Thoracic aorta (tissue), 2 donors: Measurements from ENCODE around the gene PLCH1. TPM values are rescaled to one million over a fixed set of nuclear protein-coding genes. Genes with fewer than 3 reads are reported as not detected.

Experiments used
- ATAC-seq: fragments of 150-250 bp; one replicate; pipeline ENCODE4 v1.8.0; 2017; ENCODE audit warnings: low read depth; ENCODE audit not compliant: insufficient number of reproducible peaks, low FRiP score
- DNase-seq: peaks from one replicate; pipeline ENCODE4 v3.0.0-alpha.2; 2020; ENCODE audit warnings: low spot score
- H3K27ac ChIP-seq, 2 donors: fragments of 200-600 bp; sonication (generic); 1 replicate in 1 of 2; 2 replicates in 1 of 2; pipeline ENCODE4 v1.5.1; 2016; ENCODE audit warnings: mild to moderate bottlenecking in 2 of 2, moderate library complexity in 2 of 2
- H3K27me3 ChIP-seq: fragments of 200-600 bp; sonication (generic); replicated peaks from 2 replicates; pipeline ENCODE4 v1.6.0; 2016; ENCODE audit warnings: mild to moderate bottlenecking; ENCODE audit not compliant: insufficient read depth
- H3K36me3 ChIP-seq: fragments of 200-600 bp; sonication (generic); one replicate; pipeline ENCODE4 v1.5.1; 2016
- H3K4me1 ChIP-seq, 2 donors: fragments of 200-600 bp; sonication (generic); 1 replicate in 1 of 2; 2 replicates in 1 of 2; pipeline versions ENCODE4 v1.5.1 to v1.6.0; 2016; ENCODE audit warnings: low read depth in 2 of 2, mild to moderate bottlenecking in 1 of 2; ENCODE audit not compliant: control insufficient read depth in 1 of 2
- H3K4me3 ChIP-seq: fragments of 200-600 bp; sonication (generic); 2 replicates; pipeline ENCODE4 v1.5.1; 2016; ENCODE audit warnings: mild to moderate bottlenecking
- H3K9me3 ChIP-seq: fragments of 200-600 bp; sonication (generic); 2 replicates; pipeline ENCODE4 v1.5.1; 2016
- total RNA-seq, 2 donors: library from RNA; depleted of rRNA; stranded (reverse); fragments of >200 nt; gene quantifications; one replicate each; pipeline versions ENCODE4 v1.1.0 to v1.2.3, GENCODE V29; 2016
- TF ChIP-seq, protein P1 (sequence below): fragments of 200-600 bp; sonication (generic); IDR thresholded peaks from one replicate; pipeline ENCODE4 v1.5.1; 2019; ENCODE audit warnings: antibody characterized with exemption

PLCH1 gene
- total RNA-seq, 2 donors from 2014 or later = 0.28 TPM; not detected in 1

DNA sequence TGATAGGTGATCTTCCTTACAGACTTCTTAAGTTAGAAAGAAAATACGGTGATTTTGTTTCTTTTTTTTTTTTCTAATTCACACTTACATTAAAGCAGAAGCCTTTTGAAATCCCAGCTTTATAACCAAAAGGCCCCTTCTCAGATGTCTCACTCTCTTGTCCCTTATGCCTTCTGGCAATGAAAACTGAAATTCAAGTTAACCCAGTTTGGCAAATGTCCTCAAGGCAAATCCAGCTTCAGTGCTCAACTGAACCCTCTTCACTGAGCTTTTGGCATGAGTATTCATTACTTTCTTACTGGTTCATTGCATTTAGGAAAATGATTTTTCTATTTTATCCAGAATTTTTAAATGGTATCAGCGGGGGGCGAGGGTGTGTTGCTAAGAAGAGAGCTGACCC, 17.0 kb downstream of the PLCH1 start:
- H3K9me3 ChIP-seq = no peaks in the 10 kb centered on the region
- no peaks in the 10 kb centered on the region for H3K27me3 ChIP-seq
- H3K4me3 ChIP-seq = no peak overlapping the region
- DNase-seq (no peak), ATAC-seq (no peak)
- TF ChIP-seq, protein P1, sequence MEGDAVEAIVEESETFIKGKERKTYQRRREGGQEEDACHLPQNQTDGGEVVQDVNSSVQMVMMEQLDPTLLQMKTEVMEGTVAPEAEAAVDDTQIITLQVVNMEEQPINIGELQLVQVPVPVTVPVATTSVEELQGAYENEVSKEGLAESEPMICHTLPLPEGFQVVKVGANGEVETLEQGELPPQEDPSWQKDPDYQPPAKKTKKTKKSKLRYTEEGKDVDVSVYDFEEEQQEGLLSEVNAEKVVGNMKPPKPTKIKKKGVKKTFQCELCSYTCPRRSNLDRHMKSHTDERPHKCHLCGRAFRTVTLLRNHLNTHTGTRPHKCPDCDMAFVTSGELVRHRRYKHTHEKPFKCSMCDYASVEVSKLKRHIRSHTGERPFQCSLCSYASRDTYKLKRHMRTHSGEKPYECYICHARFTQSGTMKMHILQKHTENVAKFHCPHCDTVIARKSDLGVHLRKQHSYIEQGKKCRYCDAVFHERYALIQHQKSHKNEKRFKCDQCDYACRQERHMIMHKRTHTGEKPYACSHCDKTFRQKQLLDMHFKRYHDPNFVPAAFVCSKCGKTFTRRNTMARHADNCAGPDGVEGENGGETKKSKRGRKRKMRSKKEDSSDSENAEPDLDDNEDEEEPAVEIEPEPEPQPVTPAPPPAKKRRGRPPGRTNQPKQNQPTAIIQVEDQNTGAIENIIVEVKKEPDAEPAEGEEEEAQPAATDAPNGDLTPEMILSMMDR = no peak
- no peaks in the 10 kb centered on the region for H3K36me3 ChIP-seq
- H3K27ac ChIP-seq = no peak overlapping the region
- H3K4me1 ChIP-seq = no peaks in the 10 kb centered on the region

DNA sequence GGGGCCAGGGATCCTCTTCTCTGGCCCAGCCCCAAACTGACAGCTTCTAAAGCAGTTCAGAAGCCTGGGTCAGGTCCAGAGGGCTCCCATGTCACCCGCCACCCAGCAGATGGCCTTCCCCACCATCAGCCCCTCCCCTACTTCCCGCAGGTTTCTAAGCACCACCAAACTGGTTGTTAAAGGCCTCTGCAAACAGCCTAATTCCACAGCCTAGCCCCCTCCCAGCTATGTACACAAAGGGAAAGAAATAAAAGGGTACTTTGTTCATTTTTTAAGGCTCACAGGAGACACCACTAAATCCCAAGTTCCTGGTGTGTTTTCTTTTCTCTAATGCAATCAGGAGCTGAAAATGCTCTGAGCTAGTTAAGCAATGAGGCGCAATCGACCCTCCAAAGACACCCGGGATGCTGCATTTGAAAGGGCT, 30.6 kb downstream of the PLCH1 start:
- ATAC-seq (no peak), DNase-seq (no peak)
- H3K4me3 ChIP-seq = no peak overlapping the region
- H3K4me1 ChIP-seq = no peaks in the 10 kb centered on the region
- no peaks in the 10 kb centered on the region for H3K27me3 ChIP-seq
- TF ChIP-seq, protein P1 = no peak
- H3K9me3 ChIP-seq = peaks cover 11% of the 10 kb centered on the region
- H3K36me3 ChIP-seq = no peaks in the 10 kb centered on the region
- no peak overlapping the region for H3K27ac ChIP-seq

DNA sequence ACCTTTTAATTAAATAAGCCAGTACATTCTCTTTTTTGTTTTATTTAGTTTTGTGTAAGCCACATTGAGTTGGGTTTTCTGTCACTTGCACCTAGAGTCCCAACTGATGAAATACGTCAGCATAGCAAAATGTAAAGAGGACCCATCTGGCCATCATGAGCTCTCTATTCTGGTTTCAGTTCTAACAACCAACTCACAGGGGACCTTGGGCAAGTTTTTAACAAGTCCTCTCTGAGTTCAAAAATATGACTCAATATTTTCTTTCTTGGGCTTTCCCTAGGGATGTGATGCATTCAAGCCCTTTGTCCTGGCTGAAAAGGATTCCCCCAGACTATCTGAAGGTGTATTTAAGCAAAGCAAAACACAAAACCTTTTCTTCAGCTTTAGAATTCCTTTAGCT, 32.9 kb downstream of the PLCH1 start:
- Histone ChIP-seq H3K27ac (no peak overlapping the region), H3K36me3 (no peaks in the 10 kb centered on the region), H3K27me3 (no peaks in the 10 kb centered on the region), H3K4me3 (no peak overlapping the region), H3K4me1 (no peaks in the 10 kb centered on the region), H3K9me3 (peaks cover 1% of the 10 kb centered on the region)
- DNase-seq (no peak), ATAC-seq (no peak)
- TF ChIP-seq, protein P1 = no peak

DNA sequence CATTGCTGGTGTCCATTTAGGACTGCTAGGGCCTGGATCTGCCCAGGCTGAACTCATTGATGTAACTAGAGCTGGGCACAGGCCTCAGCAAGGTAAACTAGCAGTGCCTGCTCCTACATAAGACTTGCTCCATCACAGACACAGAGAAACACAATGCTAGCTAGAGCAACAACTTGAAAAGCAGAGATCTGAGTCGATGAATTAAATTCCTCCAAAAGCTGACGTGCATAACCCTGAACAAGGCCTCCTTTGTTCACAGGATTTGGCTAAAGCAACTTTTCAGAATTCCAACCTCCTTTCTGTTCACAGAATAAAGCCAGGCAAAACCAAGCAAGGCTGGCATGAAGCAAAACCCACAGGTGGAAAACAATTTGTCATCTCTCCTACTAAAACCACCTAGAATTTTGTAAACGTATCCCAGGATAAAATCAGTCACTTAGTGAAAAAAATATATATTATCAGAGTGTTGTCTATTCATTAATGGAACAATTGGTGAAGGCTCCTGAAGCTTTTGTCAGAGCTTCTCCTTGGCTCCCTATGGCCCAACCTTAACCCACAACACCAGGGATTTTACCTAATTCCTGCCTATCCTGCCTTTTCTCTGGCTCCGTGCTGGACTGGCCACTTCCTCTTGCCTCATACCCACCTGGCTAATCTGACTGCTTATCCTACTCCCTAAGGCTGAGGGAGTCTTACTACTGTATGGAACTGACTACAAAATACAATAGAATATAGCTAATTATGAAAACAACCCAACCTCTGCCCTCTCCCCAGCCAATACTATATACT, 39.9 kb downstream of the PLCH1 start:
- H3K27ac ChIP-seq = no peak overlapping the region
- ATAC-seq = no peak

DNA sequence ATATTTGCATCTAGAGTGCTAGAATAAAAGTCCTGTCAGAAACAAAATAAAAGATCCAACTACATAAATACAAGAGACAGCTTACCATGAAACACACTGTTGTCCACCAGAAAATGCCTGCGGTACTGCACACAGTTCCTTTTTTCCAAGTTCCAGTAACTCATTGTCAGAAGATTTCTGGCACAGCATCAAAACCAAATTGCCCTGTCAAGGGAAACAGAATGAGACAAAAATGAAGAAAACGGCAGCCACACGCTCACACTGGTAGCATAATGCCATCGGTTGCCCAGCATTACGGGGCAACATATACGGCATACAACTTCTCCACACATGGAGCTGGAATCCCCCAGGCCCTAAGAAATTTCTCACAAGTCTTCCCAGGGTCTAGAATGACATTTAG, 40.8 kb downstream of the PLCH1 start:
- Histone ChIP-seq H3K27me3 (no peaks in the 10 kb centered on the region), H3K9me3 (no peaks in the 10 kb centered on the region), H3K36me3 (no peaks in the 10 kb centered on the region), H3K4me1 (no peaks in the 10 kb centered on the region), H3K27ac (no peak overlapping the region), H3K4me3 (no peak overlapping the region)
- TF ChIP-seq, protein P1 = no peak
- DNase-seq (no peak), ATAC-seq (no peak)

More for the DNA sequence above, 39.9 kb downstream of the PLCH1 start:
- no peaks in the 10 kb centered on the region for H3K9me3 ChIP-seq
- no peaks in the 10 kb centered on the region for H3K27me3 ChIP-seq
- no peak for DNase-seq
- H3K4me1 ChIP-seq = no peaks in the 10 kb centered on the region
- no peak overlapping the region for H3K4me3 ChIP-seq
- TF ChIP-seq, protein P1 = no peak
- no peaks in the 10 kb centered on the region for H3K36me3 ChIP-seq
